ENCODE results near the gene MOCS1.

The MOCS1 gene

DNA sequence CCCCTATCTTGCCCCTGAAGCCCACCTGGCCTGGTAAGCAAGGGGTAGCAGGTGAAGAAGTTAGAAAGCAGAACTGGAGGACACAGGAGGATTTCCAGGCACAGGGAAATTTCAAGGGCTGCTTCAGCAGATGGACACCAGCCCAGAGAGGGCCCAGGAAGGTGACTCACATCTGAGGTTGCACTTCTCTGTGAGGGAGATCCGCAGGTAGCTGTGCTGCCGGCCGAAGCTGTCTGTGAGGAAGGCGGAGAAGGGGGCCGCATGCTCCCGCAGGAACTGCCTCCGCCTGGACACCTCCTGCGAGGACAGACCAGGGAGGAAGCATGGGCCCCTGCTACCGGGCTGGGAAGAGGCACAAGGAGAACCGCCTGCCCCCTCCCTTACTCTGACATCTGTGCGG lies 7.1 kb downstream of the MOCS1 start:
- H3K27me3 ChIP-seq (ENCODE audit: low read depth, low read length), result peaks cover 29% of the 10 kb centered on the region
- H3K79me2 ChIP-seq (ENCODE audit: low read length), result no peaks in the 10 kb centered on the region
- no peaks in the 10 kb centered on the region for H4K20me1 ChIP-seq (ENCODE audit: insufficient read depth, low read length)
- H2AFZ ChIP-seq (ENCODE audit: low read depth, low read length), result no peak overlapping the region
- no peaks in the 10 kb centered on the region for H3K9me3 ChIP-seq (ENCODE audit: insufficient read depth, low read length)
- no peak overlapping the region for H3K9ac ChIP-seq (ENCODE audit: low read length)
- H3K27ac ChIP-seq (ENCODE audit: low read length), result no peak overlapping the region
- H3K4me1 ChIP-seq (ENCODE audit: low read length), result 0 out of 2 replicates have a peak, but pooled peaks cover 1% of the 10 kb centered on the region
- no peak for TF ChIP-seq EZH2phosphoT487 (IDR thresholded peaks at IDR 0.05; ENCODE audit: low read depth)
- TF ChIP-seq, protein P1, sequence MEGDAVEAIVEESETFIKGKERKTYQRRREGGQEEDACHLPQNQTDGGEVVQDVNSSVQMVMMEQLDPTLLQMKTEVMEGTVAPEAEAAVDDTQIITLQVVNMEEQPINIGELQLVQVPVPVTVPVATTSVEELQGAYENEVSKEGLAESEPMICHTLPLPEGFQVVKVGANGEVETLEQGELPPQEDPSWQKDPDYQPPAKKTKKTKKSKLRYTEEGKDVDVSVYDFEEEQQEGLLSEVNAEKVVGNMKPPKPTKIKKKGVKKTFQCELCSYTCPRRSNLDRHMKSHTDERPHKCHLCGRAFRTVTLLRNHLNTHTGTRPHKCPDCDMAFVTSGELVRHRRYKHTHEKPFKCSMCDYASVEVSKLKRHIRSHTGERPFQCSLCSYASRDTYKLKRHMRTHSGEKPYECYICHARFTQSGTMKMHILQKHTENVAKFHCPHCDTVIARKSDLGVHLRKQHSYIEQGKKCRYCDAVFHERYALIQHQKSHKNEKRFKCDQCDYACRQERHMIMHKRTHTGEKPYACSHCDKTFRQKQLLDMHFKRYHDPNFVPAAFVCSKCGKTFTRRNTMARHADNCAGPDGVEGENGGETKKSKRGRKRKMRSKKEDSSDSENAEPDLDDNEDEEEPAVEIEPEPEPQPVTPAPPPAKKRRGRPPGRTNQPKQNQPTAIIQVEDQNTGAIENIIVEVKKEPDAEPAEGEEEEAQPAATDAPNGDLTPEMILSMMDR (IDR thresholded peaks at IDR 0.05; ENCODE audit: low read depth, low read length), result no peak
- H3K36me3 ChIP-seq (replicated peaks; ENCODE audit: low read depth, low read length), result no peaks in the 10 kb centered on the region
- H3K4me2 ChIP-seq (ENCODE audit: low read length), result no peak overlapping the region
- no peak overlapping the region for H3K4me3 ChIP-seq (ENCODE audit: low read length)

DNA sequence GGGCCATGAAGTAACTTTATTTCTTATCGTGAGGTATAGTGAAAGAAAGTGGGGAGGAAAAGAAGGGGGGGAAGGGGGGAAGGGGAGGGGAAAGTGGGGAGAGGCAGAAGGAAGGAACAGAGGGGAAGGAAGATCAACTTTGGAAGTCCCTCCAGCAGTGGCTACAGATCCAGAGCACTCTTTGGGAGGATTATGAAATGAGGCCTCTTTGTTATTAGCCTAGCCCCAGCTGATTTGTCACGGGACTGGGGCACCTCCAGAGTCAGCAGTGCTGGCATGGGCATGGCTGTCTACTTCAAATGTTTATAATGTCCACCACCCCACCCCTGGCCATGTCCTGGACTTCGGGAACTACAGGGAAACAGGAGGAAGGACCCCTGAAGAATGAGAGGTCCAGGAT lies 7.6 kb downstream of the MOCS1 start:
- Histone ChIP-seq H3K4me3 (ENCODE audit: low read length) (no peak overlapping the region), H3K79me2 (ENCODE audit: low read length) (no peaks in the 10 kb centered on the region), H3K36me3 (replicated peaks; ENCODE audit: low read depth, low read length) (no peaks in the 10 kb centered on the region), H3K4me1 (ENCODE audit: low read length) (no peaks in the 10 kb centered on the region), H4K20me1 (ENCODE audit: insufficient read depth, low read length) (no peaks in the 10 kb centered on the region), H3K27me3 (ENCODE audit: low read depth, low read length) (peaks cover 24% of the 10 kb centered on the region), H2AFZ (ENCODE audit: low read depth, low read length) (no peak overlapping the region), H3K9ac (ENCODE audit: low read length) (no peak overlapping the region), H3K4me2 (ENCODE audit: low read length) (no peak overlapping the region), H3K27ac (ENCODE audit: low read length) (no peak overlapping the region), H3K9me3 (ENCODE audit: insufficient read depth, low read length) (no peaks in the 10 kb centered on the region)
- TF ChIP-seq, protein P1 (IDR thresholded peaks at IDR 0.05; ENCODE audit: low read depth, low read length), result no peak
- no peak for TF ChIP-seq EZH2phosphoT487 (IDR thresholded peaks at IDR 0.05; ENCODE audit: low read depth)

DNA sequence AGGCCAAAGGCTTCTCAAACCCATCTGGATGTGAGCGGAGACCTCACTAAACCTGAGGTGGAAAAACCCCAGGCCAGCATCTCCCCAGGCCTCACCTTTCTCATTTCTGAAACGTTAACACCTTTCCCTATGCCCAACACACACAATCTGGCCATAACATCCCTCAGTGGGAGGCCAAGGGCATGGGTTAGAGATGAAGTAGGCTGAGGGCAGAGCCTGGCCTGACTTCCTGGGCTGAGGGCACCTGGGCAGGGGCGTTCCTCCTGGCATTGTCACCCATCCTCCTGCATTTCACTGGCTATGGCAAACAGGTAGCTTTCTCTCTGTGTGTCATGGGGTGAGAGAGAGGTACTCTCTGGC lies 8.4 kb downstream of the MOCS1 start:
- H3K4me2 ChIP-seq (ENCODE audit: low read length), result no peak overlapping the region
- peaks cover 18% of the 10 kb centered on the region for H3K27me3 ChIP-seq (ENCODE audit: low read depth, low read length)
- H3K36me3 ChIP-seq (replicated peaks; ENCODE audit: low read depth, low read length), result no peaks in the 10 kb centered on the region
- H3K9ac ChIP-seq (ENCODE audit: low read length), result no peak overlapping the region
- no peak overlapping the region for H3K27ac ChIP-seq (ENCODE audit: low read length)
- H3K4me1 ChIP-seq (ENCODE audit: low read length), result no peaks in the 10 kb centered on the region
- TF ChIP-seq EZH2phosphoT487 (IDR thresholded peaks at IDR 0.05; ENCODE audit: low read depth), result no peak
- TF ChIP-seq, protein P1 (IDR thresholded peaks at IDR 0.05; ENCODE audit: low read depth, low read length), result no peak
- H3K4me3 ChIP-seq (ENCODE audit: low read length), result no peak overlapping the region
- H3K9me3 ChIP-seq (ENCODE audit: insufficient read depth, low read length), result no peaks in the 10 kb centered on the region
- H4K20me1 ChIP-seq (ENCODE audit: insufficient read depth, low read length), result no peaks in the 10 kb centered on the region
- no peak overlapping the region for H2AFZ ChIP-seq (ENCODE audit: low read depth, low read length)
- no peaks in the 10 kb centered on the region for H3K79me2 ChIP-seq (ENCODE audit: low read length)

DNA sequence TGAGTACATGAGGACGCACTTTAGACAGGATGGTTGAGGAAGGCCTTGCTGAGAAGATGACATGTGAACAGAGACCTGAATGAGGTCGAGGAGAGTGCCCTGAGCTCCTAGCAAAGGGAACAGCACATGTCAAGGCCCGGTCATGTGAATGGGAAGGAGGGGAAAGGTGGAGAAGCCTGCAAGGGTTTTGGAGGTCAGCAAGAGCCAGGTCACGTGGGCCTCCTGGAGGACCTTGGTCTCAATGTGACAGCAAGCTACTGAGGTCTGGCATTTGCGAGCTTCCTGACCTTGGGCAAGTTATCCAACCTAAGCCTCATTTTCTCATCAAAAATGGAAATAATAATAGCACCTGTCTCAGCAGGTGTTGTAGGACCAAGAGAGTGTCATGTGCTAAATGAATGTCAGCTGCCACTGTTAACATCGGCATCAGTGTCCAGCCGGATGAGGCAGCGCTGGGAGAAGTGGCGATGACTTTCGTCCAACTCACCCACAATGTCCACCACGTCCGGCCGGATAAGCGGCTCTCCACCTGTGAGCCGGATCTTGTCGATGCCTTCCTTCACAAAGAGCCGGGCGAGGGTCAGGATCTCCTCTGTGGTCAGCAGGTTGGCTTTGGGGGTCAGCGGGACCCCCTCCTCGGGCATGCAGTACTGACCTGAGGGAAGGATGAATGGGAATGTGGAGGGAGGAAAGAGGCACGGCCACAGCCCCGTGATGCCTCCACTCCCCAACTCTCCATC lies 8.9 kb downstream of the MOCS1 start:
- H2AFZ ChIP-seq (ENCODE audit: low read depth, low read length), result no peak overlapping the region
- H3K9ac ChIP-seq (ENCODE audit: low read length), result no peak overlapping the region
- no peak overlapping the region for H3K4me2 ChIP-seq (ENCODE audit: low read length)
- H3K27me3 ChIP-seq (ENCODE audit: low read depth, low read length), result peaks cover 16% of the 10 kb centered on the region; the same call in 1 of the 2 replicates
- no peaks in the 10 kb centered on the region for H3K79me2 ChIP-seq (ENCODE audit: low read length)
- no peak overlapping the region for H3K4me3 ChIP-seq (ENCODE audit: low read length)
- no peaks in the 10 kb centered on the region for H3K4me1 ChIP-seq (ENCODE audit: low read length)
- H4K20me1 ChIP-seq (ENCODE audit: insufficient read depth, low read length), result no peaks in the 10 kb centered on the region
- TF ChIP-seq EZH2phosphoT487 (IDR thresholded peaks at IDR 0.05; ENCODE audit: low read depth), result no peak
- TF ChIP-seq, protein P1 (IDR thresholded peaks at IDR 0.05; ENCODE audit: low read depth, low read length), result no peak
- no peaks in the 10 kb centered on the region for H3K9me3 ChIP-seq (ENCODE audit: insufficient read depth, low read length)
- H3K27ac ChIP-seq (ENCODE audit: low read length), result no peak overlapping the region
- no peaks in the 10 kb centered on the region for H3K36me3 ChIP-seq (replicated peaks; ENCODE audit: low read depth, low read length)

Data from OCI-LY3 (cell line).